Mucosa of descending colon (tissue), 3 donors: Measurements from ENCODE around the gene SLC26A1. TPM values are rescaled to one million over a fixed set of nuclear protein-coding genes. Genes with fewer than 3 reads are reported as not detected.
A peak's percentile ranks its signal among the peaks of the same experiment; 100 is the strongest.

ENCODE experiments used
- ATAC-seq: fragments of 200-7000 bp; cut with Tn5 transposase; one replicate; pipeline ENCODE4 v1.9.1; 2020; ENCODE audit warnings: mild to moderate bottlenecking, moderate library complexity
- DNase-seq, 3 donors: peaks; one replicate each; pipeline ENCODE4 v3.0.0-alpha.2; 2020
- H3K36me3 ChIP-seq: fragments of 200-600 bp; one replicate; pipeline ENCODE4 v1.8.0; 2021; ENCODE audit warnings: low read depth, mild to moderate bottlenecking
- H3K4me1 ChIP-seq: fragments of 200-600 bp; one replicate; pipeline ENCODE4 v1.8.0; 2021; ENCODE audit warnings: low read depth, mild to moderate bottlenecking
- H3K4me3 ChIP-seq: fragments of 200-600 bp; one replicate; pipeline ENCODE4 v1.8.0; 2021; ENCODE audit warnings: mild to moderate bottlenecking
- H3K9me3 ChIP-seq: fragments of 200-600 bp; one replicate; pipeline ENCODE4 v1.8.0; 2021; ENCODE audit warnings: mild to moderate bottlenecking
- intact Hi-C, 2 donors: fragments of 100-400 bp; cut with DNase I in 1 of 2; cut with micrococcal nuclease in 1 of 2; formaldehyde crosslinking; loops; one replicate each; pipeline versions ENCODE4 v1.11.0 to v1.11.1; 2022; cut with DNase I, micrococcal nuclease
- total RNA-seq, 3 donors: library from RNA; stranded (reverse); fragmentation: NEBNext Ultra II Directional in 2 of 3; extraction: Animal tissue kit (Norgen Biotek cat#: 25700) in 2 of 3; gene quantifications; one replicate each; pipeline versions ENCODE4 v1.2.1 to v1.2.4, GENCODE V29; 2021 to 2023
- TF ChIP-seq, protein P1 (sequence below): fragments of 200-600 bp; IDR thresholded peaks from one replicate; pipeline ENCODE4 v1.8.0; 2022; ENCODE audit warnings: antibody characterized with exemption, mild to moderate bottlenecking
- donor health status: DM: no; HTN: no; CAD: no; lungs with moderate emphysema.
- donor health status: DM: no; HTN: no; CAD: no.
- donor health status: DM: no; HTN: yes; CAD: no.

SLC26A1 gene
- total RNA-seq, 3 donors from 2014 or later: 0.85 to 2.8 (median 1.9) TPM

GRCh38 chr4:968621-969394, 24.4 kb downstream of the SLC26A1 start:
- TF ChIP-seq, protein P1, sequence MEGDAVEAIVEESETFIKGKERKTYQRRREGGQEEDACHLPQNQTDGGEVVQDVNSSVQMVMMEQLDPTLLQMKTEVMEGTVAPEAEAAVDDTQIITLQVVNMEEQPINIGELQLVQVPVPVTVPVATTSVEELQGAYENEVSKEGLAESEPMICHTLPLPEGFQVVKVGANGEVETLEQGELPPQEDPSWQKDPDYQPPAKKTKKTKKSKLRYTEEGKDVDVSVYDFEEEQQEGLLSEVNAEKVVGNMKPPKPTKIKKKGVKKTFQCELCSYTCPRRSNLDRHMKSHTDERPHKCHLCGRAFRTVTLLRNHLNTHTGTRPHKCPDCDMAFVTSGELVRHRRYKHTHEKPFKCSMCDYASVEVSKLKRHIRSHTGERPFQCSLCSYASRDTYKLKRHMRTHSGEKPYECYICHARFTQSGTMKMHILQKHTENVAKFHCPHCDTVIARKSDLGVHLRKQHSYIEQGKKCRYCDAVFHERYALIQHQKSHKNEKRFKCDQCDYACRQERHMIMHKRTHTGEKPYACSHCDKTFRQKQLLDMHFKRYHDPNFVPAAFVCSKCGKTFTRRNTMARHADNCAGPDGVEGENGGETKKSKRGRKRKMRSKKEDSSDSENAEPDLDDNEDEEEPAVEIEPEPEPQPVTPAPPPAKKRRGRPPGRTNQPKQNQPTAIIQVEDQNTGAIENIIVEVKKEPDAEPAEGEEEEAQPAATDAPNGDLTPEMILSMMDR: no peak
- no peak for DNase-seq
- intact Hi-C loops: no loop called here
- ATAC-seq: no peak
- peaks cover 31% of the 10 kb centered on the region for H3K4me1 ChIP-seq
- no peaks in the 10 kb centered on the region for H3K9me3 ChIP-seq
- no peaks in the 10 kb centered on the region for H3K36me3 ChIP-seq
- H3K4me3 ChIP-seq: no peak overlapping the region

DNA sequence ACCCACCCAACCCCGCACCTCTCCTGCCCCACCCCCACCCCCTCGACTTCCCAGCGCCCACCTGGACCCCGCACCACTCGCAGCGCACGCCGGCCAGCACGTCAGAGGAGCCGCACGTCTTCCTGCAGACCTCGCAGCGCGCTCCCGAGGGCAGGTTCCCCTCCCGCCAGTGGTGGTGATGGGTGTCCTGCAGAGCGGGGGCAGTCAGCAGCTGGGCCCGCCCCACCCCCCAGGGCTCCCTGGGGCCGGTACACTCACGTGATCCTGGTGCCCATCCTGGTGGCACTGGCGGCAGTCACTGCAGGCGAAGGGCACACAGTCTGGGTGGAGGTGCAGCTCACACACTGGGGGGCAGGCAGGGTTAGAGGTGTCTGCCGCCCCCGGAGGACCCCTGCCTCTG, 25.0 kb downstream of the SLC26A1 start:
- no peaks in the 10 kb centered on the region for H3K9me3 ChIP-seq
- no peak overlapping the region for H3K4me3 ChIP-seq
- intact Hi-C loops: no loop called here
- no peaks in the 10 kb centered on the region for H3K36me3 ChIP-seq
- no peak for ATAC-seq
- TF ChIP-seq, protein P1: no peak
- peaks cover 31% of the 10 kb centered on the region for H3K4me1 ChIP-seq
- DNase-seq: no peak

DNA sequence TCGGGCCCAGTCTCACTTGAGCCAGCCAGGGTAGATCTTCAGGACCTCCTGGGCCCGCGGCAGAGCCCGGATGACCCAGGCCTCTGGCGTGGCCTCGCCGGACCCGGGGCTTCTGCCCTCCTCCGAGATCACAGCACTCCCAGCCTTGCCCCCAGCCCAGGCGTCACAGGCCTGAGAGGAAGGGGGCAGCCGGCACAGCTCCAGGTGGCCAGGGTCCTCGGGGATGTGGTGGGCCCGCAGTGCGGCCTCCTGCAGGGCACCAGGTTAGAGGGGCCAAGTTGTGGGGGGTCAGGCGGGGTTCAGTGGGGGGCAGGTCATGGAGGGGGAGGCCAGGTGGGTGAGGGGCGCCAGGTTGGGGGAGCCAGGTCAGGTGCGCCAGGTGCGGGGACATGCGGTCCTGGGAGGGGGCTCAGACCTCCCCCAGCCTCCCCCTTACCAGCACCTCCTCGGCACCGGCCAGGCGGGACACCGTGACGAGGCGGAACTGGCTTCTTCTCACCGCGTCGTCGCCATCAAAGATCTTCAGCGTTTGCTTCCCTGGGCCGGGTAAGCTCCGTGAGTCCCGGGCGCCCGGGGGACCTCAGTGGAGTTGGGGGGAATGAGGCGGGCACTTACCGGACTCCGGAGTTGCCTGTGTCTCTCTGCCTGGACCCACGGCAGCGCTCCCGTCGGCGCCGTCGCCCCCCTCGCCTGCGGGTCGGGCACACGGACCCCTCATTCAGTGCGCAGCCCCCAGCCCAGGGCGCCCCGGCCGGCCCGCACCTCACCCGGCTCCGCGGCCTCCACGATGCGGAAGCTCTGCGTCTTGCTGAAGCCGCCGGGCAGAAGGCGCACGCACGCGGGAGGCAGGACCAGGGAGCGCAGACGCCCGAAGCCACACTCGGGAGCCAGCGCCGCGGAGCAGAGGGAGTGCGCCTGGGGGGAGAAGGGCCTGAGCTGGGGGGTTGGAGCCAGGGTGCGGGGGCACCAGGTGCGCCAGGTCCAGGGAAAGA, 25.8 kb downstream of the SLC26A1 start:
- H3K9me3 ChIP-seq: no peaks in the 10 kb centered on the region
- TF ChIP-seq, protein P1: no peak
- H3K4me1 ChIP-seq: peaks cover 32% of the 10 kb centered on the region
- intact Hi-C loops: no loop called here
- H3K36me3 ChIP-seq: no peaks in the 10 kb centered on the region
- H3K4me3 ChIP-seq: no peak overlapping the region
- ATAC-seq (no peak), DNase-seq (no peak)

DNA sequence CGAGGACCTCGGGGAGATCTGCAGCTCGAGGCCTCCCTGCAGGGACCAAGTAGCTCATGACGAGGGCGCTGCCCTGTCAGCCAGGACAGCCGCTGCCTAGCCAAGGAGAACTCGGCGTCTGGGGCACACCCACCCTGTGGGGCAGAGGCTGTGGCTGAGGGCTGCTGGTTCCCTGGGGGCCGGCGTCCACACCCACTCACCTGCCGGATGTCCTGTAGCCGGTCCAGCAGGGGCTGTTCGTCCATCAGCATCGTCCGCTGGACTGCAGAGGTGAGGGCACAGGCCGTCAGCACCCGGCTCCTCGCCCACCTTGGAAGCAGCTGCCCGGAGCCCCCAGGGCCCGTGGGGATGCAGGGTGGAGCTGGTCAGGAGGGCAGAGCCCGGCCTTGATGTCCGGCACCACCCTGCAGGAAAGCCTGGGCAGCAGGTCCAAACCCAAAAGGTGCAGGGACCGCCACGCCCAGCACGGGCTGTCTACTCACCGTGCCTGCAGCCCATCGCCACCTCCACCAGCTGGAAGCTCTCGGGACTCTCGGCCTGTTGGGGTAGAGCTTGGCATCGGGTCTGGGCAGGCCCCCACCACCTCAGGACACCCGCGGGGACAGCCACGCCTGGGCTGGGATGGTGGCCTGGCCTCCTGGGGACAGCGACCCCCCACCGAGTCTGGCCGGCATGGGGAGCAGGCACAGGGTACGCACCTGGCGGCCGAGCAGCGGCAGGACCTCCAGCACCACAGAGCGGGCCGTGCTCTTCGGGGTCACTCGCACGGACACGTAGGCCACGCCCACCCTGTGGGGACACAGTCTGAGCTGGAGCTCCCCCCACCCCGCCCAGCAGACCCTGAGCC, 26.7 kb downstream of the SLC26A1 start:
- intact Hi-C loops: no loop called here
- Histone ChIP-seq H3K4me3 (no peak overlapping the region), H3K4me1 (peaks cover 23% of the 10 kb centered on the region), H3K36me3 (no peaks in the 10 kb centered on the region), H3K9me3 (no peaks in the 10 kb centered on the region)
- TF ChIP-seq, protein P1: no peak
- peak in 1 of 3 donors; percentile 32 for DNase-seq
- no peak for ATAC-seq

- no peak overlapping the region for H3K4me3 ChIP-seq
- H3K4me1 ChIP-seq: peaks cover 17% of the 10 kb centered on the region
- intact Hi-C loops: no loop called here
- DNase-seq (no peak), ATAC-seq (no peak)
- no peaks in the 10 kb centered on the region for H3K9me3 ChIP-seq
- H3K36me3 ChIP-seq: no peaks in the 10 kb centered on the region
- TF ChIP-seq, protein P1: no peak
These were observed 27.5 kb downstream of the SLC26A1 start for GRCh38 chr4:965766-966134.
